Natural killer cell (primary cell): ENCODE measurements around the gene FSHR. TPM values are rescaled to one million over a fixed set of nuclear protein-coding genes. Genes with fewer than 3 reads are reported as not detected.

ENCODE experiments used
- ATAC-seq, 3 donors: fragments of 150-1000 bp in 2 of 3; fragments of 200-7000 bp in 1 of 3; cut with Tn5 transposase; 1 replicate in 1 of 3; 2 replicates in 2 of 3; pipeline ENCODE4 v1.10.0; 2021; ENCODE audit warnings: mild to moderate bottlenecking in 2 of 3, moderate library complexity in 2 of 3
- DNase-seq, 2 donors: peaks; one replicate each; pipeline versions ENCODE4 v3.0.0 to v3.0.0-alpha.2; 2013 to 2021; ENCODE audit warnings: mixed read lengths in 1 of 2
- H3K27ac ChIP-seq: one replicate; pipeline ENCODE4 v1.5.1; 2013; ENCODE audit warnings: mild to moderate bottlenecking, low read length
- H3K27me3 ChIP-seq: one replicate; pipeline ENCODE4 v1.6.1; 2013; ENCODE audit warnings: low read length; ENCODE audit not compliant: control insufficient read depth, insufficient read depth
- H3K36me3 ChIP-seq: one replicate; pipeline ENCODE4 v1.6.1; 2013; ENCODE audit warnings: low read length; ENCODE audit not compliant: control insufficient read depth, insufficient read depth
- H3K4me1 ChIP-seq: one replicate; pipeline ENCODE4 v1.6.1; 2013; ENCODE audit warnings: low read length; ENCODE audit not compliant: control insufficient read depth, insufficient read depth
- H3K4me3 ChIP-seq: one replicate; pipeline ENCODE4 v1.5.1; 2013; ENCODE audit warnings: low read length
- H3K9me3 ChIP-seq: one replicate; pipeline ENCODE4 v1.6.1; 2013; ENCODE audit warnings: low read length; ENCODE audit not compliant: control insufficient read depth, insufficient read depth
- H3K27ac Mint-ChIP-seq, 2 donors: one replicate each; pipeline ENCODE4 v1.8.0; 2022; ENCODE audit warnings: mild to moderate bottlenecking in 2 of 2, mixed read lengths in 2 of 2, moderate library complexity in 1 of 2
- H3K27me3 Mint-ChIP-seq, 2 donors: one replicate each; pipeline ENCODE4 v1.8.0; 2022; ENCODE audit warnings: low read depth in 2 of 2, mixed read lengths in 2 of 2
- H3K36me3 Mint-ChIP-seq: one replicate; pipeline ENCODE4 v1.8.0; 2022; ENCODE audit warnings: mixed read lengths
- H3K4me1 Mint-ChIP-seq, 2 donors: one replicate each; pipeline ENCODE4 v1.8.0; 2022; ENCODE audit warnings: mixed read lengths in 2 of 2
- H3K4me3 Mint-ChIP-seq: one replicate; pipeline ENCODE4 v1.8.0; 2022; ENCODE audit warnings: mild to moderate bottlenecking, moderate library complexity, mixed read lengths
- H3K9me3 Mint-ChIP-seq, 2 donors: one replicate each; pipeline ENCODE4 v1.8.0; 2022; ENCODE audit warnings: mixed read lengths in 2 of 2
- CTCF ChIP-seq: fragments of 200-600 bp; IDR thresholded peaks from one replicate; pipeline ENCODE4 v1.8.0; 2022; ENCODE audit warnings: antibody characterized with exemption
- WGBS: methylation state at CpG from one replicate; pipeline ENCODE4 v1.1.7; 2013; ENCODE audit warnings: missing lambda C conversion rate; ENCODE audit not compliant: insufficient coverage; 5-methylcytosine and 5-hydroxymethylcytosine counted together
- intact Hi-C: fragments of 100-400 bp; cut with micrococcal nuclease; formaldehyde crosslinking; loops from one replicate; pipeline ENCODE4 v1.14.2; 2022
- total RNA-seq, 4 donors: library from RNA; stranded (reverse); fragments of 120-200 nt in 1 of 4; gene quantifications; one replicate each; pipeline versions ENCODE4 v1.2.3 to v1.2.4, GENCODE V29; 2013 to 2022

The FSHR gene
- total RNA-seq, 3 donors from 2014 or later (not counting 1 experiment from before 2014, with no cell fraction given): not detected

GRCh38 chr2:49028101-49028500 is 126.2 kb downstream of the FSHR start:
- Histone ChIP-seq H3K9me3 (no peaks in the 10 kb centered on the region), H3K4me3 (no peak overlapping the region), H3K4me1 (no peaks in the 10 kb centered on the region), H3K36me3 (no peaks in the 10 kb centered on the region), H3K27me3 (no peaks in the 10 kb centered on the region), H3K27ac (no peak overlapping the region)
- H3K27ac Mint-ChIP-seq: no peak overlapping the region
- intact Hi-C loops: no loop called here
- 85% methylated on average over 3 of the region's 3 CpGs for WGBS
- H3K4me3 Mint-ChIP-seq: no peak overlapping the region
- peaks cover 5 to 8% of the 10 kb centered on the region in 2 donors for H3K9me3 Mint-ChIP-seq
- no peaks in the 10 kb centered on the region for H3K36me3 Mint-ChIP-seq
- no peak for TF ChIP-seq CTCF
- H3K4me1 Mint-ChIP-seq: no peaks in the 10 kb centered on the region
- H3K27me3 Mint-ChIP-seq: no peaks in the 10 kb centered on the region
- DNase-seq (no peak), ATAC-seq (no peak)

GRCh38 chr2:49026706-49027105 is 127.6 kb downstream of the FSHR start:
- intact Hi-C loops: no loop called here
- no peak overlapping the region for H3K27ac Mint-ChIP-seq
- H3K36me3 ChIP-seq: no peaks in the 10 kb centered on the region

GRCh38 chr2:49021271-49021670 is 133.0 kb downstream of the FSHR start:
- H3K27ac Mint-ChIP-seq: no peak overlapping the region
- H3K27me3 Mint-ChIP-seq: no peaks in the 10 kb centered on the region
- intact Hi-C loops: no loop called here
- 98% methylated on average over 2 of the region's 2 CpGs for WGBS
- ATAC-seq: no peak
- no peaks in the 10 kb centered on the region for H3K36me3 Mint-ChIP-seq
- Histone ChIP-seq H3K4me1 (no peaks in the 10 kb centered on the region), H3K27ac (no peak overlapping the region), H3K9me3 (no peaks in the 10 kb centered on the region), H3K36me3 (no peaks in the 10 kb centered on the region), H3K27me3 (no peaks in the 10 kb centered on the region), H3K4me3 (no peak overlapping the region)
- peaks cover 4 to 10% of the 10 kb centered on the region in 2 donors for H3K9me3 Mint-ChIP-seq
- H3K4me3 Mint-ChIP-seq: no peak overlapping the region
- DNase-seq: no peak
- TF ChIP-seq CTCF: no peak
- no peaks in the 10 kb centered on the region for H3K4me1 Mint-ChIP-seq

More at GRCh38 chr2:49026706-49027105, 127.6 kb downstream of the FSHR start:
- H3K4me1 ChIP-seq: no peaks in the 10 kb centered on the region
- no peaks in the 10 kb centered on the region for H3K9me3 ChIP-seq
- no peaks in the 10 kb centered on the region for H3K4me1 Mint-ChIP-seq
- no peak overlapping the region for H3K4me3 ChIP-seq
- H3K4me3 Mint-ChIP-seq: no peak overlapping the region
- no peaks in the 10 kb centered on the region for H3K36me3 Mint-ChIP-seq
- H3K27ac ChIP-seq: no peak overlapping the region
- H3K27me3 ChIP-seq: no peaks in the 10 kb centered on the region
- no peak for ATAC-seq
- H3K27me3 Mint-ChIP-seq: no peaks in the 10 kb centered on the region
- no peak for DNase-seq
- no peak for TF ChIP-seq CTCF
- 88% methylated on average over 4 of the region's 4 CpGs for WGBS
- H3K9me3 Mint-ChIP-seq: peaks cover 7 to 10% of the 10 kb centered on the region in 2 donors

GRCh38 chr2:49005261-49005660 is 149.1 kb downstream of the FSHR start:
- intact Hi-C loops: no loop called here
- WGBS: 86% methylated on average over 3 of the region's 3 CpGs
- peaks cover 5 to 6% of the 10 kb centered on the region in 2 donors for H3K9me3 Mint-ChIP-seq
- Histone ChIP-seq H3K4me3 (no peak overlapping the region), H3K27me3 (no peaks in the 10 kb centered on the region), H3K4me1 (no peaks in the 10 kb centered on the region), H3K9me3 (no peaks in the 10 kb centered on the region), H3K27ac (no peak overlapping the region), H3K36me3 (no peaks in the 10 kb centered on the region)
- no peak for DNase-seq
- H3K27ac Mint-ChIP-seq: no peak overlapping the region
- TF ChIP-seq CTCF: no peak
- H3K4me3 Mint-ChIP-seq: no peak overlapping the region
- H3K36me3 Mint-ChIP-seq: no peaks in the 10 kb centered on the region
- H3K27me3 Mint-ChIP-seq: no peaks in the 10 kb centered on the region
- ATAC-seq: no peak
- H3K4me1 Mint-ChIP-seq: no peaks in the 10 kb centered on the region
